Rectal smooth muscle tissue (tissue), 1 donor: ENCODE results near the gene LFNG.

Source experiments
- H3K27ac ChIP-seq: one replicate; pipeline ENCODE4 v1.7.0; 2013; ENCODE audit warnings: low read depth, low read length, inconsistent platforms
- H3K27me3 ChIP-seq: one replicate; pipeline ENCODE4 v1.7.0; 2013; ENCODE audit warnings: low read length; ENCODE audit not compliant: control insufficient read depth, insufficient read depth
- H3K36me3 ChIP-seq: one replicate; pipeline ENCODE4 v1.7.0; 2013; ENCODE audit warnings: low read length; ENCODE audit not compliant: control insufficient read depth, insufficient read depth
- H3K4me1 ChIP-seq: one replicate; pipeline ENCODE4 v1.7.0; 2013; ENCODE audit warnings: low read length; ENCODE audit not compliant: control insufficient read depth, insufficient read depth
- H3K4me3 ChIP-seq: one replicate; pipeline ENCODE4 v1.7.0; 2013; ENCODE audit warnings: low read length
- H3K9ac ChIP-seq: one replicate; pipeline ENCODE4 v1.7.0; 2013; ENCODE audit warnings: low read length

The LFNG gene

DNA sequence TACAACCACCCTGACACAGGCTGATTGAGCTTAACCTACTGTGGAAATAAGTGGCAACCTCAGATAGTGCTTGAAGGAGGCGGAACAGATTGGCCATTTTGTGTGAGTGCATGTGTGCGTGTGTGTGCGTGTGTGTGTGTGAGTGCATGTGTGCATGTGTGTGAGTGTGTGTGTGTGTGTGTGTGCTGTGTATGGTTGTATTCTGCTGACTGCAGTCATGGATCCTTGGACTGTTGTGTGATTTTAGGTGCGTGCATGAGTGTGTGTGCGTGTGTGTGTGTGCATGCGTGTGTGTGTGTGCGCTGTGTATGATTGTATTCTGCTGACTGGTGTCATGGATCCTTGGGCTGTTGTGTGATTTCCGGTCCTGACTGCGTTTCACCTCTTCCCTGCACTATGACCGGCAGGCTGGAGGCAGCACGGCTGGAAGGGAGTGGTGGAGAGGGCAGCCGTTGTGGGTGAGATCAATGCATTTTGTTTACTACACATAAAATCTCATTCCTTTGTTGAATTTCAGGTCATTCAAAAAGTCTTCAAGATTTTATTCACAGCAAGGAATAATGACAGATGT is 45.5 kb downstream of the LFNG start:
- H3K4me1 ChIP-seq, result no peaks in the 10 kb centered on the region
- no peak overlapping the region for H3K4me3 ChIP-seq
- H3K27me3 ChIP-seq, result no peaks in the 10 kb centered on the region
- no peak overlapping the region for H3K27ac ChIP-seq
- H3K36me3 ChIP-seq, result no peaks in the 10 kb centered on the region
- H3K9ac ChIP-seq, result no peak overlapping the region

DNA sequence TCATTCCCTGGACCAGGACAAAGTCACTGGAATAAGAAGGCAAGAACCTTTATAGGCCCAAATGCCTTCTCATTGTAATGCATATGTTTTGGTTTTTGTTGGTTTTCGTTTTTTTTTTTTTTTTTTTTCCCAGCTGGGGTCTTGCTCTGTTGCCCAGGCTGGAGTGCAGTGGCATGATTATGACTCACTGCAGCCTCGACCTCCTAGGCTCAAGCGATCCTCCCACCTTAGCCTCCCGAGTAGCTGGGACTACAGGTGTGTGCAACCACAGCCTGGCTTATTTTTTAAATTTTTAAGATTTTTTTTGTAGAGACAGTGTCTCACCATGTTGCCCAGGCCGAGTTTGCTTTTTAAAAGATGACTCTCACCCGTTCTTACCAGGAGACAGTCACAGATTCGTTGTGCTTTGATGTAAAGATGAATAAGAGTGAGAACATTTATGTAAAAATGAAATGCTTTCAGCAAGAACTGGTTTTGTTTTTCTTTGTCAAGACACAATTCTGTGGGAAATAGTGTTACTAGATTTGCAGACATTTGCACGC is 46.8 kb downstream of the LFNG start:
- Histone ChIP-seq H3K9ac (no peak overlapping the region), H3K27me3 (no peaks in the 10 kb centered on the region), H3K36me3 (no peaks in the 10 kb centered on the region), H3K4me3 (no peak overlapping the region), H3K27ac (no peak overlapping the region), H3K4me1 (no peaks in the 10 kb centered on the region)

DNA sequence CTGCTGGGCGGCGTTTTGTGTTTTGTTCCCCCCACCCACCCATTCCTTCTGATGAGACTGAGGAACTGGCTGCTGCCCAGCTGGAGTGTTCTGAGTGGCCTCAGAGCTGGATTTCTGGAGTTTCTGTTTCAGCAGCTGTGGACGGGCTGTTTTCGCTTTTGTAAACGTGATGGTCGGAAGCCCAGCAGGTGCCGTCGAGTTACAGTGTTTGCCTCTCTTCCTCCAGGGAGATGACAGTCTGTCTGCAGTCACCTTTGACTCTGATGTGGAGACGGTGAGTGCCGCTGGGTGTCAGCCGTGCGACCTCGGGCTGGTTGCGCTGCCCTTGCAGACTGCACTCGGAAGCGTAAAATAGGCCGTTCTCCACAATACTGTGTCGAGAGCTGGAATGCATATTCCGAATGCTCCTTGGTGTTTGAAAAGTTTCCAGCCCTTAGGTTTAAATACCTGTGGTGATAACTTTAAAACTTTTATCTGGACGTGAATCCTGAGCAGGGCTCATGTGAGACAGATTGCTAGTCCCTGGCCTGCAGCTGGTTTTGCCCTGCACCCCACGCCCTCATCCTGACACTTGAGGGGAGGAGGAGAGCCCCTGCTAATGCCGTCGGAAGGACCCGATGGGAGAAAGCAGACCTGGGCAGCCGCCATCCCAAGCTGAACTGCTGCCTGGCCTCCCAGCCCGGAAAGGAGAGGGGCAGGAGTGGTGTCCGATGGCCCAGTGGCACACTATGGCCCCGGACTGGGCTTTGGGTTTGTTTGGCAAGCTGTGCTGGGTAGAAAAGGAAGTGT is 47.5 kb downstream of the LFNG start:
- peaks cover under 1% of the 10 kb centered on the region for H3K36me3 ChIP-seq
- H3K27ac ChIP-seq, result no peak overlapping the region
- no peaks in the 10 kb centered on the region for H3K4me1 ChIP-seq
- no peaks in the 10 kb centered on the region for H3K27me3 ChIP-seq
- no peak overlapping the region for H3K4me3 ChIP-seq
- no peak overlapping the region for H3K9ac ChIP-seq

DNA sequence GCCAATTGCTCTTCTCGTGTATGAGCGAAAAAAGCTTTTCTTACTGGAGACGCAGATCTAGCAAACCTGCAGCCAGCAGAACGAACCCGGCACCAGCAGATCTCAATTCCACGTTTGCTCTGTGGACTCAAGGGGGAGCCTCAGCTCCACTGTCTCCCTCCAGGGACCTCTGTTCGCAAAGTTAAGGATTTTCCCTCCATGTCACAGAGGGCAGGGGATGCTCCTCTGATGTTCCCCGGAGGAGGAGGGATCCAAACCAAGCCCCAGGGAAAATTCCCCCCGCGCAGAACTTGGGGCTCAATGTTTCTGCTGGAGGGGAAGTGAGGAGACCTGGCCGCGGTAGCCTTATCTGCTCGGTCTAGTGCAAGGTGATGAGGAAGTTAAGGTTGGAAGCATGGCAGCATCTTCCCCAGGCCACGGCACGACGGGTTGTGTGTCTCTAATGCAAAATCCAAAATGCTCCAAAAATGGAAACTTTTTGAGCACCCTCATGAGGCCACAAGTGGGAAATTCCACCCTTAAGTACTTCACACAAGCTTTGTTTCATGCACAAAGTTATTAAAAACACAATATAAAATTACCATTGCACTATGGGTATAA is 48.2 kb downstream of the LFNG start:
- Histone ChIP-seq H3K4me3 (no peak overlapping the region), H3K4me1 (no peaks in the 10 kb centered on the region), H3K9ac (no peak overlapping the region), H3K27ac (no peak overlapping the region), H3K36me3 (peaks cover 4% of the 10 kb centered on the region), H3K27me3 (no peaks in the 10 kb centered on the region)

DNA sequence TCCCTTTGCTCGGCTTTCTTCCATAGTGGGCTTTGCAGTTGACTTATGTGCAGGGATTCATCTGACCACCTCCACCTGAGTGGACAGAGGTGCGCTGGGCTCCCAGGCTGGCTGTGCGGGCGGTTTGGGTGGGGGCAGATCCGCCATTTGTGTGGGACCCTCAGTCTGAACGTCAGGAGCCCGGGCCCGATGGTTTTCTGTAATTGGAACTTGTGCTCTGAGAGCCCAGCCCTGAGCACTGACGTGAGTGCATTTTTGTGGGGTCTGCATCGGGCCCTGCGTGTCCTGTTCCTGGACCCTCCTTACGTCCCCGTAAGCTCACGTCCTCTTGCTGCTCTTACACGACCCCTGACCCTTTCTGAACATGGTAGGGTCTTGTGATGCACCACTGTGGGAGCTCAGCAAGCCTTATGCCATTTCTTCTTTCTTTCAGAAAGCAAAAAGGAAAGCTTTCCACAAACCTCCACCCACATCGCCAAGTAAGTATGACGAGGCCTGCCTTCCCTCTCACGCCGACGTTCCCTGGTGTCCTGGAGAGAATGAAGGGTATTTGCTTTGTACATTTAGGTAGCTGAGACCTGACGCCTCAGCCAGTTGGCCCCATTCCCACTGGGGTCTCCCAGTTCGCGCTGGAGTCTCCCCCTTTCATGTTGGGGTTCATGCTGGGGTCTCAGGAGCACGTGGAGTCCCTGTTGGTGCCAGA is 49.1 kb downstream of the LFNG start:
- Histone ChIP-seq H3K27me3 (no peaks in the 10 kb centered on the region), H3K27ac (no peak overlapping the region), H3K4me1 (no peaks in the 10 kb centered on the region), H3K9ac (no peak overlapping the region), H3K4me3 (no peak overlapping the region), H3K36me3 (peaks cover 4% of the 10 kb centered on the region)

DNA sequence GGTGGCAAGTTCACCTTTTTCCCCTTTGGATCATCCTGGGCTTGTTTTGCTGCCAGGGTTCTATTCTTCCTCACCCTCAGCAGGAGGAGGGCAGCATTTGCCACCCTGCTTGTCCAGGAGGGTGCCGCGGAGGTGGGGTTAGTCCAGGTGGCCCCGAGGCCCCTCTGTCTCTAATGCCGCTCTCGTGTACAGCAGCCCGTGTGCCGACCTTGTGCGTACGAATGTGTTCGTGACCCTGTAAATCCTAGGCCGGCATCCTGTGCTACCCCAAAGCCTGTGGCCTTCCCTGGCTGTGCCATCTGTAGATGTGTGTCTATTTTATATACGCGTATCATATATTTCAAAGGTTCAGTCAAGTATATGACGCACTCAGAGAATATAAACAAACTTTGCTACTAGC is 49.8 kb downstream of the LFNG start:
- Histone ChIP-seq H3K27ac (no peak overlapping the region), H3K27me3 (no peaks in the 10 kb centered on the region), H3K4me1 (no peaks in the 10 kb centered on the region), H3K4me3 (no peak overlapping the region), H3K36me3 (peaks cover 5% of the 10 kb centered on the region), H3K9ac (no peak overlapping the region)

DNA sequence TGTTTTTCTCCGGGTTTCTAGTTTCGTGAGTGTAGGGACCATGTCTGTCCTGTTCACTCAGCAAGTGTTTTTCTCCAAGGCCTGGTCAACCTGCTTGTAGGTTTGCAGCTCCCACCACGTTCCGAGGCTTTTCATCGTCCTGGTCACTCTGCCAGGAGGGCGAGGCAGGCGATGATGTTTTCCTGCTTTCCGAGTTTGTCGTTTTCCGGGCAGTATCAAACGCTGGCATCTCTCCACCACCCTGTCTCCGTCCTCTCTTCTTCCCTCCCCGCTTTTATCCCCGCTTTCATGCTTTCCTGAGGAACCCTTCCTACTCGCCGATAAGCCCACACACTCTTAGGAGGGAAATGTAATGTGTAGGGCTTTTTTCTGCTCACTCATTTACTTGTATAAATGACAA is 50.4 kb downstream of the LFNG start:
- Histone ChIP-seq H3K4me3 (no peak overlapping the region), H3K36me3 (peaks cover 5% of the 10 kb centered on the region), H3K27me3 (no peaks in the 10 kb centered on the region), H3K9ac (no peak overlapping the region), H3K4me1 (no peaks in the 10 kb centered on the region), H3K27ac (no peak overlapping the region)

DNA sequence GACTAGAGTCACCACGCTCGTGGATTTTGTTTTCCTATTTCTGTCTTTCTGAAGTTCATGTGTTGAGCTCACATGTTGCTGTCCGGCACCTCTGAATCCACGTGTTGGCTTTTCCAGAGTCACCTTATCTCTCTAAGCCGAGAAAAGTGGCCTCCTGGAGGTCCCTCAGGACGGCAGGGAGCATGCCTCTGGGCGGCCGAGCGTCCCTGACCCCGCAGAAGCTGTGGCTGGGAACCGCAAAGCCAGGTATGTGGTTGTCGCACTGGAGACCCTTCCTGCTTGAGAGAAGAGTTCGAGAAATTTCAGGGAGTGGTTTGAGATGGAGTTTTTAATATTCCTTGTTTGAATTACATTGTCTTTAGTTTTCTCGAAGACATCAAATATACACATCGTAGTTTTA is 51.8 kb downstream of the LFNG start:
- Histone ChIP-seq H3K4me3 (no peak overlapping the region), H3K9ac (no peak overlapping the region), H3K36me3 (peaks cover 5% of the 10 kb centered on the region), H3K27ac (no peak overlapping the region), H3K27me3 (no peaks in the 10 kb centered on the region), H3K4me1 (no peaks in the 10 kb centered on the region)

DNA sequence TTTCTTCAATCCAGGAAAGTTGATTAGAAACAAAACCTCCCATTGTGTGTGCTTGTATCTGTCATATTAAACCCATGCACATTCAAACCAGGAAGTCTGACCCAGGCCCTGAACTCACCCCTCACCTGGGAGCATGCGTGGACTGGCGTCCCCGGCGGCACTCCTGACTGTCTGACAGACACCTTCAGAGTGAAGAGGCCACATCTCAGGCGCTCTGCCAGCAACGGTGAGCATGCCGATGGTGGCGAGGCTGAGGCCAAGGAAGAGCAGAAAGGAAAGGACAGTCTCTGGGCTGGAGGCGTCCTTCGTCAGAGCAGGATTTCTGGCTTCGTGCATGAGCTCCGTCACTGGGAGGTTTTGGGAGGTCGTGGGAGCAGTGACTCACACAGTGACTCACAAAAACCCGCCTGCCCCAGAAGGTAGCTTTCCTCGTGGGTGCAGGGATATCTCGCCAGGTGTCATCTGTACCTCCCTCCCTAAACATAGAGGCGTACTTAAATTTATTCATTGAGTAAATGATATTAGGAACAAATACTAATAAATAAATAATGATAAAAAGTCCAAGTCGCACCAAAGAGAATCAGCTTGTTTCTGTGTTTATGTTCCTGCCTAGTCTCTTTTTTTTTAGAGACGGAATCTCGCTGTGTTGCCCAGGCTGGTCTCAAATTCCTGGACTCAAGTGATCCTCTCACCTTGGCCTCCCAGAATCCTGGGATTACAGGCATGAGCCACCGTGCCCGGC is 52.7 kb downstream of the LFNG start:
- Histone ChIP-seq H3K4me1 (no peaks in the 10 kb centered on the region), H3K27me3 (no peaks in the 10 kb centered on the region), H3K27ac (no peak overlapping the region), H3K36me3 (peaks cover 5% of the 10 kb centered on the region), H3K4me3 (no peak overlapping the region), H3K9ac (no peak overlapping the region)

DNA sequence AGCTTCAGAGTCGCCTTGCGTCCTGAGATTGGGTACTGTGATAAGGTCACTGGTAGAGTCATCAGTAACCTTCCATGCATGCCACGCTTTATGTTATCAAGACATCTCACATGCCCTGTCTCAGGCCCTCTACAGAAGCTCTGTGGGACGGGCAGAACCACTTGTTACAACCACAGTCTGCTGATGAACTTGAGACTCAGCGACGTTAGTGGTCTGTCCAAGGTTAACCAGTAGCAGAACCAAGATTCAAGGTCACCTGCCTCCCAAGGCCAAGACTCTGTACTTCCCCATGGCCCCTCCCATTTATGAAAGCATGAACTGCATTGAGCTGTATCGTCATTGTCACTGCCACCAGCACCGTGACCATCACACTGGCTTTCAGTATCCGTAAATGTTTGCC is 54.2 kb downstream of the LFNG start:
- Histone ChIP-seq H3K27me3 (no peaks in the 10 kb centered on the region), H3K4me3 (no peak overlapping the region), H3K9ac (no peak overlapping the region), H3K27ac (no peak overlapping the region), H3K4me1 (no peaks in the 10 kb centered on the region), H3K36me3 (peaks cover 5% of the 10 kb centered on the region)

DNA sequence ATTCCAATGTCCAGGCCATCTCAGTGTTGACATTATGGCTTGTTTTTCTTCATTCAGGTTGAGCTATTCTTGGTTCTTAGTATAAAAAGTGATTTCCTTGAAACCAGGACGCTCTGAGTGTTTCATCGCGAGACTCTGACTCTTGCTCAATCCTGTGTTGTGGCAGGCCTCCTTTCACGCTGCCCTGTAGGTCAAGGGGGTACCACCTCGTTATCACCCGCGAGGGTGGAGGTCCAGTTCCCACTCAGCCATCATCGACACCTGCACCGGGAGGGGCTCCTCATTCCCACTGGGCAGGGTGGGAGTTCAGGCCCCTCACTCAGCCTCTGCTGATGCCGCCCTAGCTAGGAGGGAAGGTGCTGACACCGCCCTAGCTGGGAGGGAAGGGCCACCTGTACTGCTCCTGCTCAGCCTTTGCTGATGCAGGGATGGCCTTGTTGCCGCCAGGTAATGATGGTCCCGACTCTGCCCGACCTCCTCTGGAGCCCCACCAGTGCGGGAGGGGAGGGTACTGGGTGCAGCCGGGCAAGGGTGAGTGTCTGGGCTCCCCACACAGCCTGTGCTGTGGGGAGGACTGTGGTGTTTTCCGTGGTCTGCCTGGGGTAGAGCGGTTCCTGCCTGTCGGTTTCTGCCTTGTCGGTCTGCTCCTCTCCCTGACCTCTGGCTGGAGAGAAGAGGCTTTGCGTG is 55.6 kb downstream of the LFNG start:
- Histone ChIP-seq H3K36me3 (peaks cover 5% of the 10 kb centered on the region), H3K27me3 (no peaks in the 10 kb centered on the region), H3K9ac (no peak overlapping the region), H3K27ac (no peak overlapping the region), H3K4me3 (no peak overlapping the region), H3K4me1 (no peaks in the 10 kb centered on the region)
